ENCODE measurements around the gene ATF6.
A peak's percentile ranks its signal among the peaks of the same experiment; 100 is the strongest.

Gene ATF6

DNA sequence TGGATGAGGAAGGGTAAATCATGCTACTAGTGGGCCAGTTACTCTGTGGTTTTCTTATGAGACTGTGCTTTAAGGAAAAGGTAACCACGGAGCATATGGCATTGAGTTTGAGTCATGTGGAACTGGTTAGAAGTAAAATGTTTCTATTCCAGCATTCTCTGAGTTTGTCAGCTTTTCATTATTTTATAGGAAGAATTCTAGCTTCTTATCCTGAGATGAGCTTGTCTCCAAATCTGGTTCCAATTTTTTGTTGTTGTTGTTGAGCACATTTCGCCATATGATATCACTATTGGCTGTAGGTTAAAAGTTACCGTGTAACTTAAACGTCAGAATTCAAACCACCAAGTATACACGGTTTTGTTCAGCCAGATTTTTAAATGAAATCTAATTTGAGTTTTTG lies 69.9 kb downstream of the ATF6 start:
- peak; percentile 89 for DNase-seq

DNA sequence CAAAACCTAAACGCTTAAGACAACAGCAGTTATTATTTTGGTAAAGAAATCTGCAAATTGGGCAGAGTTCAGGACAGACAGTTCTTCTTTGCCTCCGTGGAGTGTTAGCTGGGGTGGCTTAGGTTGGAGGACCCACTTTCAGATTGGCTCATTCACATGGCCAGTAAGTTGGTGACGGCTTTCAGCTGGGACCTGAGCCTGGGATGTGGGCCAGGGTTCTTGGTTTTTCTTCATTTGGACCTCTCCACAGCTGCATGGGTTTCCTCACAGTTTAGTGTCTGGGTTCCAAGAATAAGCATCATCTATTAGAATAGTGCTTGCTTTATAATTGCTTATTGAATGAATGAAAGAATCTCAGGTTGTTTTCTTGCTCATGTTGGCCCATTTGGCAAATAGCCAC lies 72.2 kb downstream of the ATF6 start:
- DNase-seq, result no peak

DNA sequence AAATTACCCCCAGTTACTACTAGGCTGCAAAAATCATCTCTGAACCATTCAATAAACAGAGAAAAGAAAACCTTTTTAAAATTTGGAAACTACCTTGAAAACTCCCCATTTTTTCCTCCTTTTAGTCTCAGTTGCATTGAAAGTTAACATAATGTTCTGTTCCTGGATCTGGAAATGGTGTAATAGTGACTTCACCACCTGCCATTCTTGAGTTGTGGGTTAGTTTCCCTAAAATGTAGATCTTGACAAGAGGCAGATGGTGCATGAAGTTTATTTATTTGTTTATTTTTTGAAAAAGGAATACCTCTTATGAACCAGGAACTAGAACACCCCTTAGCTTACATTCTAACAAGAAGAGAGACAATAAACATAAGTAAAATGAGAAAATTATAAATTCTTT lies 72.8 kb downstream of the ATF6 start:
- DNase-seq, result no peak

DNA sequence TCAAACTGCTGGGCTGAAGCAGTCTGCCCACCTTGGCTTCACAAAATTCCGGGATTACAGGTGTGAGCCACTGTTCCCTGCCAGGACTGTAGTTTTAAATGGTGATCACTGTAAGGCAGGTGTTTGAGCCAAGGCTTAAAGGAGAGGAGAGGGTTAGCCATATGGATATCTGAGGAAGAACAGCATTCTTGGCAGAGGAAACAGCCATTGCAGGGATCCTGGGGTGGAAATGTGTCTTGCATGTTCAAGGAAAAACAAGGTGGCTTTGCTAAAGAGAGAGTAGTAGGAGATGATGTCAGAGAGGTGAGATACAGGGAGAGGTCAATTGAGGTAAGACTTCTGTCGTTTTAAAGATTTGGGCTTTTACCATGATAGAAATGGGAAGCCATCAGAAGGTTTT lies 73.5 kb downstream of the ATF6 start:
- no peak for DNase-seq

DNA sequence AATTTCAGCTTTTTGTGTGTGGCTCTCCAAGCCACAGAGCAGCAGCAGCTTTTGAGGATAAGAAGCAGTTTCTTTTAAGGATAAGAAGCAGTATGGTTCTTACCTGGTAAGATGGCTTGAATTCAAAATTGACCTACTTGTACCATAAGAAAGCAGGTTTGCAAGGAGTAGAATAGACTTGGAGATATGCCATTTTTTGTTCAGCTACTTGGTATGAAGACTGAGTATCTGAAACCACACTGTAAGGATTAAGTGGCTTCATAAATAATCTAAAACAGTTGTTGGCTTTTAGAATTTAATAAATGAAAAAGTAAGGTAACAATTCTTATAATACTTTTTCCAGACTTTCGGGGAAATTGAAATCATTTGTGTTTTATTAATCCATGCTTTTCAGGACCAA lies 74.2 kb downstream of the ATF6 start:
- DNase-seq, result peak; percentile 68

DNA sequence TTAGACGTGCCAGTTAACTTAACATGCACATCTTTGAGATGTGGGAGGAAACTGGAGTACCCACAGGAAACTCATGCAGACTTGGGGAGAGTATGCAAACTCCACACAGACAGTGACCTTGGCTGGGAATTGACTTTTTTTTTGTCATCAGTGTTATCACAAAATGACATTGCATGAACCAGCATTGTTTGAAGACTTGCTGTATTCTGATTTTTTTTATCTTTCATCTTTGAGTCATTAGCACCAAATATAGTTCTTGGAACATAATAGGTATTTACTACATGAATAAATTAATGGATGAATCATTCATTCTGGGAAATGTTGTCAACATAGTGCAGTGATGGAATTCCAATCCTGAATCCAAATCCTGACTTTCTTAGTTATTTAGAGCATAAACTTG lies 77.0 kb downstream of the ATF6 start:
- DNase-seq, result peak; percentile 67

DNA sequence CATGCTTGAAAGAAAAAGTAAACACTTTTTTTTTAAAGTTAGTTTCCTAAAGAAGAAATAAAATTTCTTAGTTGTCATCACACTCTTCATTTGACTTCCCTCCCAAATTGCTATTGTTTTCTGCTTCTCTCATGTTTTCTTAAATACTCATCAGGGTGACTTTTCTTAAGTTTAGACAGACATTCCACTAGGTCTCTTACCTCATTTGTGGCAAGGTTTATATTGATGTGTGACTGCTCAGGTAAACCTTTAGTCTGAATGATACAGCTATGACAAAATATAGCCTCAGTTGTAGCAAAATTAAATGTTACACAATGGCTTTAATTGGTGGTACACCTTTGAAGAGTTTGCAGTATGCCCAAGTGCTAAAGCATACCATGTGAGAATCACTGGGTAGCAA lies 78.6 kb downstream of the ATF6 start:
- DNase-seq, result no peak

DNA sequence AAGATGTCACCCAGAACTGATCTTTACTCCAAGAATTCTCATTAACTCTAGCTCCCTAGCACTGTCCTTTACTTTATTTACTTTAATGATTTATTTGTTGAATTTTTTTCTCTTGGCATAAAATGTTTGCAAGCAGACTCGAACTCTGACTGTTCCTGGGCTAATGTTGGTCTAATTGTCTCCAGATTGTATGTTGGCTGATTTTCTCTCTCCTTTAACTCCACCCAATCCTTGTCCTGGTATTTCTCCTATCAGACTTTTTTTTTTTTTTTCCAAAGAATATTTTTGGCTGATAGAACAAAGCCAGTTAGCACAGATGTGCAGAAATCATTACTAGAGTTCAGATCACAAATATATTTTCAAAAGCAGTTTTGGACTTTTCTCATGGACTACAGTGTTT lies 82.6 kb downstream of the ATF6 start:
- DNase-seq, result peak; percentile 38

DNA sequence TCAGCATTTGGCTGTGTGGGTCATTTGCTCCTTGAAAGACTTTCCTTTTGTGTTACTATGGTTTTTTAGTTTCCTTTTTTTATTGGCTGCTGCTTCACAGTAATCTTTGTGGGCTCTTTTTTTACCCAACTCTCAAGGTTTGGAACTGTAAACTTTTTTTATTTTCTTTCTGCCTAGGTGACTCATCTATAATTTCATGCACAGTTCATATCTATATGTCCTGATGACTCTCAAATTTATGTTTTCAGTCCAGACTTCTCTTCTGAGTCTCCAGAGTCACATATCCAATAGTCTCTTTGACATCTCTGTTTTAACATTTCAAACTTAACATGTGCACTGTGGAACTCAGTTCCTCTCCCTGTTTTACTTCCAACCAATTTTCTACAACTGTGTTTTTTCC lies 83.4 kb downstream of the ATF6 start:
- peak; percentile 28 for DNase-seq

DNA sequence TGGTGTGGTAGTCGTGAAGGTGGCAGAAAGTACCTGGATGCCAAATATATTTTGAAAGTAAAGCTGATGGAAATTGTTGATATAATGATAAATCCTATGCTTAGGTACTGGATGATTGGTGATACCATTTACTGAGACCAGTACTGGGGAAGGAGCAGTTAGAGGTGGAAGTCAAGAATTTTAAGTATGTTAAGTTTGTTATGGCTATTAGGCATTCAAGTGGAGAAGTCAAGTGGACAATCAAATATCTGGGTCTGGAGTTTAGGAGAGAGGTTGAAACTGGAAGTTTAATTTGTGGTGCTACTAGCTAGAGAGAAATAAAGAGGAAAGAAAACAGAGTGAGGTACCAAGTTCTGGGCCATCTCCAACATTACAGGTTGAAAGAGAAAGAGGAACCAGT lies 89.1 kb downstream of the ATF6 start:
- no peak for DNase-seq

DNA sequence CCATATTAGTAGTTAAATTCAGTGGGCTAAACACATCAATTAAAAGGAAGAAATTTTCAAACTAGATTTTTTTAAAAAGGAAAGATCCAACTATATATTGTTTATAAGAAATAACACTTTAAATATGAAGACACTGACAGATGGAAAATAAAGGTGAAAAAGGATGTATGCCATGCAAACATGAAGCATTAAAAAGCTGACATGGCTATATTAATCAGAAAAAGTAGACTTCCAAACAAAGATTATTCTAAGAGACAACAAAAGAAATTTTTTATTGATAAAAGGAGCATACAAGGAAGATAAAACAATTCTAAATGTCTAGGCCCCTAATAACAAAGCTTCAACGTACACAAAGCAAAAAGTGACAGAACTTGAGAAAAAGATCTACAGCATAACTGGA lies 92.2 kb downstream of the ATF6 start:
- no peak for DNase-seq

DNA sequence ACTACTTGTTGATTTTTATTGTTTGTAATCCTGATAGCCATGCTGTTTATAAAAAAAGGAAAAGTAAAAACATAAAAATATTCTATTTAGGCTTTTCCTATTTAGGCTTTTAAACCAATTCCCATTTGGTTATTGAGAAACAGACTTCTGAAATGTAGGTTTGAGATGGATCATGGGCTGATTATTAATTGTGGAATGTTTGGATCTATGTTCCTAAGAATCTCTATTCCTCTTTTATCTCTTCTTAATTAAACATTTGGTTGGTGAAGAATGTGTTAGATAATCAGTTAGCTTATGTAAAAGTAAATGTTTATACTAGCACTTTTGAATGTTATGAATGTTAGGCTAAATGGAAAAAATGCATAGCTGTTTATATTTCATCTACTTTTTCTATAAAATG lies 97.4 kb downstream of the ATF6 start:
- no peak for DNase-seq

DNA sequence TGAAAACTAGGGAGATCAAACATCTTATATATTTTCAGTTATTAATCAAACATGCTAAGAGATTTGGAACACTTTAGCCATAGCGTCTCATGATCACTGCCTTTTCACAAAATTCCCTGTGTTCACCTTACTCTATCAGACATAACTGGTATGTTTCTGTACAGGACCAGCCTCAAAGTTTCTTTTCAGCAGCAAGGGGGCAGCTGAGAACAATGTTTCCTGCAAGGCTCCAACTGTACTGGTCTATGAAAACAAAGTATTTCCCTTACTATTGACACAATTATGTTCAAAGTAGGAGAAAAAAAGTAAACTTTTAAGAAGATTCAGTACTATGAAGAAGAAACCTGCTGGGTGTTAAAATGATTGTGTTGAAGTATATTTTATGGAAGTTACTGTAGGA lies 98.5 kb downstream of the ATF6 start:
- DNase-seq, result peak; percentile 50

DNA sequence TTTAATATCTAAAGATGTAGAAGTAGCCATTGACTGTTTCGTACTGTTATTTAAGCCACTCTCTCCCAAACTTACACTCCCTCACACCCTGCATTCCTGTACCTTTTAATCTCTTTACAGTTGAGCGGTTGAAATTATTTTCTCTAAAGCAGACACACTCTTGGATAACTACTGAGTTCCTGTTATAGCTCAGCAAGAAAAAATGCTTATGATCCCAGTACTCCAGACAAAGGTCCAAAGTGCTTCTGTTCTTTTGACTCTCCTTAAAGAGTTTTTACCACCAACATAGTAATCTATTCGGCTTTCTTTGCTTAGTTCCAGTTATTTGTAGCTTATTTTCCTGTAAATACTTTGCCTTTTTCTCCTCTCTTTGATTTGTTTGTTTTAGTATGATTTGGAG lies 100.1 kb downstream of the ATF6 start:
- no peak for DNase-seq

DNA sequence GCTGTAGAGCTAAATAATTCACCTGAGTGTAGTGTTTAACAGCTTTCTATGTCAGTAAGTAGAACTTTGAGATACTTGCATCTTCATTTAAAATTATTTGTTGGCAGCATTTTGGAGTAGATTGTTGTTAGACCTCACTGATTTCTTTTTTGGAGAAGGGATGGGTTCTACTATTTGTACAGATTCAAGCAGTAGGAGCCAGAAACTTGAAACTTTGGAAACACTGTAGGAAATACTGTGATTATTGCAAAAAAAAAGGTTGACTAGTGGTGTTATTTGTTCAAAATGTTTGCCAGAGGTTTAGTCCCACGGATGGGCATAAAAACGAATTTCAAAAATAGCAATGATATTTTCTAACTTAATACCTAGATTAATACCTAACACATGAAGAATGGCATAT lies 102.7 kb downstream of the ATF6 start:
- DNase-seq, result no peak

DNA sequence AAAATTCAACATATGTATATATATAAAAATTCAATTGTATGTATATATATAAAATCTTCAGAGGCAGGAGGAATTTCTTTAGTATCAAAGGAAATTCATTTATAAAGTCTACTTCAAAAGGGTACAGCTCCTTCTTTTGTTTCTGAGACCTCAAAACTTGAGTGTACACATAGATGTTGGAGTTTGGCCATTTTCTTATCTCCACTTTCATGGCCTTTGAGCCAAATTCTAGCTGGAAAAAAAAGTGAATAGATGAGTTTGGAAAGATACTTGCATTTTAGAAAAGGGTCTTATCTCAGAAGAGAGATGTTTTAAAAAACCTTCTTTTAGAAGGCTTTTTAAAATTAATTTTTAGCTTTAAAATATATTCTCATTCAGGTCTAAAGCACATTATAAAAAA lies 103.2 kb downstream of the ATF6 start:
- DNase-seq, result no peak

DNA sequence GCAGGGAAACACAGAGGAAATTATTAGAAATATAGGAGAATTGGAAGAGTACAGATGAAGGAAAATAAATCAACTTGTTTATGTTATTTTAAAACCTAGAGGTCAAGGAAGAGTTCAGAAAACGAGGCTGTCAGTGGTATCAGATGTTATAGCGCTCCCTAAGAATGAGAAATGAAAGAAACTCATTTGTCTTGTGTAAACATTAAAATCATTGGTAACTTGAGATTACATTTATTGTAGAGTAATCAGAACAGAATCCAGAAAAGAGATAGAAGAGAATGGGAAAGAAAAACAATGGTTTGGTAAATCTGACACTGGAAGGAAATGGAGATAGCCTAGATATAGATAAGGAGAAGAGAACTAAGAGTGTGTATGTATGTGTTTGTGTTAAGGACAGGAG lies 106.4 kb downstream of the ATF6 start:
- DNase-seq, result no peak

DNA sequence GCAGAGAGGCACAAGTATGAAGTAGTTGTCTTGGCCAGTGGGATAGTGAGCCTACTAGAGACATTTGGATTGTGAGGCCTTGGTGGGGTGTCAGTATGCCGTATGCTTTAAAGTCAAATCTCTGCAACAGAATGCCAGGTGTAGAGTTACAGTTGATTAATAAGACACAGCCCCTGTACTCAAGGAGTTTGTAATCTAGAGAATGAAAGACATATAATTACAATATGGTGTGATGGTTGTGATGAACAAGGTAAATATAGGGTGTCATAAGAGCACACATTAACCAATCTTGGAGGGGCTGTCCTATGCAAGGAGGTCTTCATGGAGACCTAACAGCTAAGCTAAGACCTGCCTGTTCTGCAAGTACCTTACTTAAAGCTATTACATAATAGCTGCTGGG lies 113.1 kb downstream of the ATF6 start:
- DNase-seq, result no peak

DNA sequence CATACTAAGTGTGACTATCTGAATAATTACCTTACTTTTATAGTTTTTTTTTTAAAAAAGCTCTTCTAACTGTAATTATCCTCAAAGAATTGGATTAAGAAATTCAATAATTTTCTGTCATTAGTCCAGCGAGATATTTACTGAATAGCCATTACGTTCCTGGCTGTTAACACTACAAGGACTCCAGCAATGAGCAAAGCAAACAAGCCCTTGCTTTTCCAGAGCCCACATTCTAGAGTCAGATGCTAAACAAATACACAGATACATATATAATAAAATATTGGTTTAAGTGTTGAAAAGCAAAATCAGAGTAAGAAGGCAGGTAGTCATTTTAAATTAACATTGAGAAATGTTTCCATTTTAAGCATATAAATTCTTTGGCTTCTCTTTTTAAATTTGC lies 118.4 kb downstream of the ATF6 start:
- no peak for DNase-seq

DNA sequence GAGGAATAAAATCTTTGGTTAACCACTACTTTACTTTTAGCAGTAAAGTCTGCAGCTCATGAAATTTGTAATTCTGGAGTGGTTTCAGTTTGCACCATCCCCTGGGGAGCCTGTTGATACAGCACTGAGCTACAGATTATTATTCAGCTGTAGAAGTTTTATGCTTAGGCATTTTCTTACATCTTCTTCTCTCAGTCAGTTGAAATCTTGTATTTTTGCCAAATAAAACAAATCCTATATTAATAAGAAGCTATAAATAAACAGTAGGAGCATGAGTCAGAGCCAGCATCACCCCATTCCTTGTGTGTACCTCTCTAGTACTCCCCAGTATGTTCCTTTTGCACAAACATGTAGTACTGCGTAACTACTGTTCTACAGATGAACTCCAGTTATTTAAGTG lies 118.9 kb downstream of the ATF6 start:
- DNase-seq, result peak; percentile 90

DNA sequence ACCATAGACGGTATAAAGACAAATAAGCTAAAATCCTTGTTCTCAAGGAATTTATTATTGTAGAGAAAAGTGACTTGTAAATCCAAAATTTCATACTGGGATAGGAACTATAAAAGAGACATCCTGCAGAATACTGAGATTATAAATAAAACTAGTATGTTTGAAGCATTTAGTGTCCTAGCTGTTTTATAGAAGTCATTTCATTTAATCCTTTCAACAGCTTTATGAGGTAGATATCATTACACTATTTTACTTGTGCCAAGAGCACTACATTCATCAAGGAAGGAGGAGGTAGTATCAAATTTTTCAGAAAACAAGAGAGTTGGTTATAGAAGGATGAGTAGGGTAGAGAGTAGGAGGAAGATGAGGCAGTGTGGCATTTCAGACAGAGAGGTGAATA lies 119.6 kb downstream of the ATF6 start:
- no peak for DNase-seq

DNA sequence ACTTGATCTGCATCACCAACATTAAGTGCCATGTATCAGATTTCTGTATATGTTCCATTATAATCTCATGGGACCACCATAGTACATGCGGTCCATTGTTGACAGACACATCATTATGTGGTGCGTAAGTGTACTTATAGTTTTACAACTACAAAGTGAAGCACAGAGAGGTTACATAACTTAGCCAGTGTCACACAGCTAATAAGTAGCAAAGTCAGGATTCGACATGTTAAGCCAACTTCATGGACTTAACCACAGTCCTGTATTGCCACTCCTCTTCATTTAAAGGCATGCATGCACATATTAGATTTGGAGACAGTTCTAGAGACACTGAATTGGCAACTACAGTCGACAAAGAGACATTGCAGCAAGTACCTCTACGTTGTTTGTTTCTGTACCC lies 120.5 kb downstream of the ATF6 start:
- no peak for DNase-seq

DNA sequence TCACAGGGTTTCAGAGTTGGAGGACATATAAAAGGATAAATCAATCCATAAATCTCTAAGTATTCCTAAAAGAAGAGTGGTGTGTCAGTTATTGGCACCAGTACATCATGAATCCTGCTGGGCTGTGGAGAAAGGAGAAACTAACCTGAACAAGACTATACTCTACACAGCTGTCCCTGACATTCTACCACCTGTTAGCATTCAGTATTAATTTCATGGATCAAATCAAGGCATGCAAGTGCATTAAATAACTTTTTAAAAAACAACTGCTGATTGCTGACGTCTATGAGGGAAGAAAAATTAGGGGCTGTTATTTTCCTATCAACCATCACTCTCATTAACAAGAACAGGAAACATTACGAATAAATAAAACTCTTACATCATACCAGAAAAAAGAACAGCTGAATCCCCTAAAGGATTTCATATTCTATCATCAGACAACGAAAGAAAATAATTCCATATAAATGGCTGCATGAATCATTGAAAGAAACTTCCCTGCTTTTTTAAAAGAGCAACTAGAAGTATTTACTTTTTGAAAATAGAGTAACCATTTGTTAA lies 121.7 kb downstream of the ATF6 start:
- no peak for DNase-seq

DNA sequence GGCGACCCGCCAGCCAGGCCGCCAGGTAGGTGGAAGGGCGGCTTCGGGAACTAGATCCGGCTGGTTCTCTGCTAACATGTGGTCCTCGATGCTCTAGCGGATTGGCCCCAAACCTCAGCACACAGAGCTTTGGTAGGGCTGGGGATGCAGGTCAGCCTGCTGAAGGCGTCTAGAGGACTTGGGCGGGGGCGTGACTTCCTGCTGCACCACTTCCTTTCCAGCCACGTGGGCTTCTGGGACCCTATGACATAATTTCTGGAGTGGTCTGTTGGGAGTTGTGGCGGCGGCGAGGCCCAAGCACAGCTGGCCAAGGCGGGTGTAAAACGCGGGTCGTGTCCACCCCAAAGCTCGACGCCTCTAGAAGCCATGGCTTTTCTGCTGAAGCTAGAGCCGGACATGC lies 124.5 kb downstream of the ATF6 start:
- DNase-seq, result no peak

DNA sequence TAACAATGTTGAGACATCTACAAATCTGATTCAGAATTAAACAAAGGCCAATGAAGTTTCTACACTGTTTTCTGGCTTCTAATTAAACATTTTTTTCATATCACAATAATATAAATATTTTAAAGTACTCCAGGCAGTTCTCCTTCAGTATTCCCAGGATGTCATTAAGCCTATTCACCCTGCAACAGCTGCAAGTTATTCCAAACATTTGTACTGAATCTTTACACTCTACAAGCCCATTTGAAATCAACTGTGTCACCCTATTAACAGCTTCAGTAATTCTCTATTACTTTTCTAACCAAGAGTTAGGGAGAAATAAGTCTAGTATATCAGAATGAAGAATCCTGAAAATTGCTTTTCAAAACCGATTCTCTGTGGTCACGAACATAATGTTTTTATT lies 133.0 kb downstream of the ATF6 start:
- DNase-seq, result no peak

DNA sequence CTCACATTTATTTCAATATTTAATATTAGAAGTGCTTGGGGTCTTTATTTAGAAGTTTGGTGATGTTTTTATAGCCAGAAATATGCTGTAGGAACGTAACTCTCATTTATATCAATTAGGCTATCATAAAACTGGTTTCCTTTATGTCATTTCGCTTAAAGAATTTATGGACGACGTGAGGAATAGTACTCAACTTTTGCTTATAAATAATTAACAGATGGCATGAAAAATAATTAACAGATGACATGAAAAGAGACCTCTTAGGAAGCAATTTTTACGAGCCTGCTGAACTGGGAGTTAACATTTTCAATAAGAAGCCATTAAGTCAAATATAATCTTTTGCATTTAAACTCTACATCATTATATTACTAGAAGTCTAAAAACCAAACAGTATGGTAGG lies 134.0 kb downstream of the ATF6 start:
- DNase-seq, result no peak
